RWPE2 (cell line): ENCODE data around the gene CHKA.

Source experiments
- ATAC-seq: fragments of 200-7000 bp; cut with Tn5 transposase; 3 replicates; pipeline ENCODE4 v1.9.1; 2021; ENCODE audit warnings: low read depth
- DNase-seq: peaks from one replicate; pipeline ENCODE4 v3.0.0-alpha.2; 2020; ENCODE audit warnings: low spot score
- H3K27ac ChIP-seq: fragments of 450-650 bp; 2 replicates; pipeline ENCODE4 v1.5.1; 2017; ENCODE audit warnings: mild to moderate bottlenecking; ENCODE audit not compliant: poor library complexity, severe bottlenecking
- H3K27me3 ChIP-seq: fragments of 250-450 bp; sonication (Bioruptor Pico); 2 replicates; pipeline ENCODE4 v1.5.1; 2021; ENCODE audit warnings: mild to moderate bottlenecking, moderate library complexity; ENCODE audit not compliant: insufficient read depth, poor library complexity, severe bottlenecking
- H3K36me3 ChIP-seq: fragments of 250-450 bp; sonication (Bioruptor Pico); 2 replicates; pipeline ENCODE4 v1.5.1; 2020; ENCODE audit warnings: low read depth, mild to moderate bottlenecking, moderate library complexity
- H3K4me1 ChIP-seq: fragments of 250-450 bp; sonication (Bioruptor Pico); 2 replicates; pipeline ENCODE4 v1.5.1; 2021; ENCODE audit warnings: mild to moderate bottlenecking, moderate library complexity; ENCODE audit not compliant: insufficient read depth, poor library complexity, severe bottlenecking
- H3K4me3 ChIP-seq: fragments of 250-450 bp; sonication (Bioruptor Pico); 2 replicates; pipeline ENCODE4 v1.5.1; 2021; ENCODE audit warnings: mild to moderate bottlenecking, moderate library complexity; ENCODE audit not compliant: severe bottlenecking
- H3K9me3 ChIP-seq: fragments of 250-450 bp; sonication (Bioruptor Pico); 2 replicates; pipeline ENCODE4 v1.5.1; 2021; ENCODE audit warnings: mild to moderate bottlenecking, moderate library complexity; ENCODE audit not compliant: severe bottlenecking
- CTCF ChIP-seq: fragments of 450-650 bp; IDR thresholded peaks from one replicate; pipeline ENCODE4 v1.5.1; 2017; ENCODE audit warnings: mild to moderate bottlenecking, moderate library complexity; ENCODE audit not compliant: poor library complexity, severe bottlenecking

CHKA gene

GRCh38 chr11:68135161-68135560, 14.0 kb upstream of the CHKA start:
- DNase-seq, result no peak
- no peak for TF ChIP-seq CTCF
- no peaks in the 10 kb centered on the region for H3K36me3 ChIP-seq
- H3K27me3 ChIP-seq, result no peaks in the 10 kb centered on the region
- H3K4me1 ChIP-seq, result no peaks in the 10 kb centered on the region
- no peak for ATAC-seq
- no peak overlapping the region for H3K4me3 ChIP-seq
- no peak overlapping the region for H3K27ac ChIP-seq
- H3K9me3 ChIP-seq, result peaks cover 2% of the 10 kb centered on the region

GRCh38 chr11:68133761-68134160, 12.6 kb upstream of the CHKA start:
- DNase-seq (no peak), ATAC-seq (no peak)
- no peaks in the 10 kb centered on the region for H3K27me3 ChIP-seq
- no peak for TF ChIP-seq CTCF
- peaks cover 2% of the 10 kb centered on the region for H3K9me3 ChIP-seq
- H3K36me3 ChIP-seq, result no peaks in the 10 kb centered on the region
- no peaks in the 10 kb centered on the region for H3K4me1 ChIP-seq
- no peak overlapping the region for H3K4me3 ChIP-seq
- no peak overlapping the region for H3K27ac ChIP-seq

GRCh38 chr11:68130121-68130520, 8.9 kb upstream of the CHKA start:
- ATAC-seq (no peak), DNase-seq (no peak)
- H3K36me3 ChIP-seq, result no peaks in the 10 kb centered on the region
- TF ChIP-seq CTCF, result no peak
- no peak overlapping the region for H3K4me3 ChIP-seq
- peaks cover 2% of the 10 kb centered on the region for H3K9me3 ChIP-seq
- H3K27ac ChIP-seq, result no peak overlapping the region
- no peaks in the 10 kb centered on the region for H3K4me1 ChIP-seq
- no peaks in the 10 kb centered on the region for H3K27me3 ChIP-seq

GRCh38 chr11:68128682-68129327, 7.6 kb upstream of the CHKA start:
- Histone ChIP-seq H3K27me3 (no peaks in the 10 kb centered on the region), H3K9me3 (peaks cover 2% of the 10 kb centered on the region), H3K36me3 (no peaks in the 10 kb centered on the region), H3K4me3 (no peak overlapping the region), H3K4me1 (no peaks in the 10 kb centered on the region), H3K27ac (no peak overlapping the region)
- no peak for DNase-seq
- TF ChIP-seq CTCF, result no peak
- no peak for ATAC-seq

GRCh38 chr11:68127714-68128681, 6.8 kb upstream of the CHKA start:
- Histone ChIP-seq H3K27me3 (no peaks in the 10 kb centered on the region), H3K27ac (no peak overlapping the region), H3K4me3 (no peak overlapping the region), H3K4me1 (no peaks in the 10 kb centered on the region), H3K36me3 (no peaks in the 10 kb centered on the region), H3K9me3 (peaks cover 2% of the 10 kb centered on the region)
- TF ChIP-seq CTCF, result no peak
- DNase-seq, result no peak
- no peak for ATAC-seq
